ENCODE results near the gene ADAR.

ADAR gene

GRCh38 chr1:154608397-154609270, 648 bp upstream of the ADAR start:
- peak; percentile 23 for ATAC-seq (replicated peaks)
- Mint-ChIP-seq H3K9me3 (no peaks in the 10 kb centered on the region), H3K4me1 (ENCODE audit: low read depth in 2 of 2) (peaks cover 43 to 62% of the 10 kb centered on the region in 2 donors), H3K36me3 (ENCODE audit: insufficient read depth) (peaks cover 27% of the 10 kb centered on the region), H3K27ac (peak overlapping the region; percentile 86 to 92), H3K4me3 (peak overlapping the region; percentile 74 to 89), H3K27me3 (no peaks in the 10 kb centered on the region)
- peak; percentile 15 to 39 (median 27) for DNase-seq

GRCh38 chr1:154607106-154607608, 829 bp downstream of the ADAR start:
- H3K27ac Mint-ChIP-seq: peak overlapping the region; percentile 86 to 92
- H3K4me3 Mint-ChIP-seq: peak overlapping the region; percentile 74 to 89
- ATAC-seq (replicated peaks) (no peak), DNase-seq (no peak)
- H3K36me3 Mint-ChIP-seq (ENCODE audit: insufficient read depth): peaks cover 37% of the 10 kb centered on the region
- no peaks in the 10 kb centered on the region for H3K9me3 Mint-ChIP-seq
- peaks cover 46 to 72% of the 10 kb centered on the region in 2 donors for H3K4me1 Mint-ChIP-seq (ENCODE audit: low read depth in 2 of 2)
- no peaks in the 10 kb centered on the region for H3K27me3 Mint-ChIP-seq

- DNase-seq (no peak), ATAC-seq (replicated peaks) (no peak)
- Mint-ChIP-seq H3K36me3 (ENCODE audit: insufficient read depth) (peaks cover 51% of the 10 kb centered on the region), H3K4me1 (ENCODE audit: low read depth in 2 of 2) (peaks cover 48 to 80% of the 10 kb centered on the region in 2 donors), H3K9me3 (no peaks in the 10 kb centered on the region), H3K27me3 (no peaks in the 10 kb centered on the region), H3K4me3 (peak overlapping the region; percentile 37 to 74), H3K27ac (peak overlapping the region; percentile 23 to 92)
These were observed 2.5 kb downstream of the ADAR start for GRCh38 chr1:154605534-154605933.

- DNase-seq (no peak), ATAC-seq (replicated peaks) (no peak)
- H3K4me3 Mint-ChIP-seq: peak overlapping the region in 1 of 2 donors; percentile 37
- H3K4me1 Mint-ChIP-seq (ENCODE audit: low read depth in 2 of 2): peaks cover 46 to 84% of the 10 kb centered on the region in 2 donors
- peaks cover 61% of the 10 kb centered on the region for H3K36me3 Mint-ChIP-seq (ENCODE audit: insufficient read depth)
- no peaks in the 10 kb centered on the region for H3K27me3 Mint-ChIP-seq
- H3K27ac Mint-ChIP-seq: peak overlapping the region; percentile 66 to 92
- no peaks in the 10 kb centered on the region for H3K9me3 Mint-ChIP-seq
These were observed 4.7 kb downstream of the ADAR start for GRCh38 chr1:154603317-154603716.

GRCh38 chr1:154599658-154600057, 8.3 kb downstream of the ADAR start:
- ATAC-seq (replicated peaks) (no peak), DNase-seq (no peak)
- Mint-ChIP-seq H3K27ac (peak overlapping the region; percentile 66 to 82), H3K9me3 (no peaks in the 10 kb centered on the region), H3K4me3 (peak overlapping the region in 1 of 2 donors; percentile 42), H3K4me1 (ENCODE audit: low read depth in 2 of 2) (peaks cover 29 to 66% of the 10 kb centered on the region in 2 donors), H3K36me3 (ENCODE audit: insufficient read depth) (peaks cover 80% of the 10 kb centered on the region), H3K27me3 (no peaks in the 10 kb centered on the region)

- Mint-ChIP-seq H3K9me3 (no peaks in the 10 kb centered on the region), H3K27me3 (no peaks in the 10 kb centered on the region), H3K4me3 (no peak overlapping the region), H3K27ac (peak overlapping the region; percentile 66 to 82), H3K36me3 (ENCODE audit: insufficient read depth) (peaks cover 84% of the 10 kb centered on the region), H3K4me1 (ENCODE audit: low read depth in 2 of 2) (peaks cover 23 to 60% of the 10 kb centered on the region in 2 donors)
- DNase-seq: no peak
- ATAC-seq (replicated peaks): no peak
These were observed 8.9 kb downstream of the ADAR start for GRCh38 chr1:154598871-154599635.

- Mint-ChIP-seq H3K27me3 (no peaks in the 10 kb centered on the region), H3K36me3 (ENCODE audit: insufficient read depth) (peaks cover 92% of the 10 kb centered on the region), H3K9me3 (no peaks in the 10 kb centered on the region), H3K4me3 (no peak overlapping the region), H3K27ac (no peak overlapping the region), H3K4me1 (ENCODE audit: low read depth in 2 of 2) (peaks cover 12 to 32% of the 10 kb centered on the region in 2 donors)
- ATAC-seq (replicated peaks) (no peak), DNase-seq (no peak)
These were observed 12.4 kb downstream of the ADAR start for GRCh38 chr1:154595621-154596020.

- no peak overlapping the region for H3K27ac Mint-ChIP-seq
- DNase-seq (no peak), ATAC-seq (replicated peaks) (no peak)
- H3K36me3 Mint-ChIP-seq (ENCODE audit: insufficient read depth): peaks cover 92% of the 10 kb centered on the region
- peaks cover 5 to 24% of the 10 kb centered on the region in 2 donors for H3K4me1 Mint-ChIP-seq (ENCODE audit: low read depth in 2 of 2)
- no peak overlapping the region for H3K4me3 Mint-ChIP-seq
- no peaks in the 10 kb centered on the region for H3K9me3 Mint-ChIP-seq
- no peaks in the 10 kb centered on the region for H3K27me3 Mint-ChIP-seq
These were observed 13.2 kb downstream of the ADAR start for GRCh38 chr1:154594811-154595210.

GRCh38 chr1:154593390-154593789, 14.6 kb downstream of the ADAR start:
- Mint-ChIP-seq H3K36me3 (ENCODE audit: insufficient read depth) (peaks cover 98% of the 10 kb centered on the region), H3K27me3 (no peaks in the 10 kb centered on the region), H3K4me3 (no peak overlapping the region), H3K27ac (no peak overlapping the region), H3K4me1 (ENCODE audit: low read depth in 2 of 2) (peaks cover 2 to 14% of the 10 kb centered on the region in 2 donors), H3K9me3 (no peaks in the 10 kb centered on the region)
- no peak for DNase-seq
- ATAC-seq (replicated peaks): no peak

- no peak overlapping the region for H3K4me3 Mint-ChIP-seq
- H3K27me3 Mint-ChIP-seq: no peaks in the 10 kb centered on the region
- peak overlapping the region in 1 of 2 donors; percentile 64 for H3K27ac Mint-ChIP-seq
- no peak for DNase-seq
- no peaks in the 10 kb centered on the region for H3K9me3 Mint-ChIP-seq
- H3K4me1 Mint-ChIP-seq (ENCODE audit: low read depth in 2 of 2): peaks cover 0 to 7% of the 10 kb centered on the region in 2 donors
- H3K36me3 Mint-ChIP-seq (ENCODE audit: insufficient read depth): peaks cover 98% of the 10 kb centered on the region
- no peak for ATAC-seq (replicated peaks)
These were observed 16.8 kb downstream of the ADAR start for GRCh38 chr1:154591206-154591605.

- ATAC-seq (replicated peaks) (no peak), DNase-seq (no peak)
- Mint-ChIP-seq H3K4me3 (no peak overlapping the region), H3K9me3 (no peaks in the 10 kb centered on the region), H3K27ac (peak overlapping the region in 1 of 2 donors; percentile 64), H3K27me3 (no peaks in the 10 kb centered on the region), H3K4me1 (ENCODE audit: low read depth in 2 of 2) (peaks cover 0 to 7% of the 10 kb centered on the region in 2 donors), H3K36me3 (ENCODE audit: insufficient read depth) (peaks cover 98% of the 10 kb centered on the region)
These were observed 17.2 kb downstream of the ADAR start for GRCh38 chr1:154590756-154591155.

GRCh38 chr1:154589780-154590179, 18.2 kb downstream of the ADAR start:
- peak overlapping the region in 1 of 2 donors; percentile 80 for H3K27ac Mint-ChIP-seq
- ATAC-seq (replicated peaks): no peak
- H3K4me1 Mint-ChIP-seq (ENCODE audit: low read depth in 2 of 2): peaks cover 0 to 10% of the 10 kb centered on the region in 2 donors
- DNase-seq: no peak
- H3K27me3 Mint-ChIP-seq: no peaks in the 10 kb centered on the region
- H3K4me3 Mint-ChIP-seq: no peak overlapping the region
- H3K9me3 Mint-ChIP-seq: no peaks in the 10 kb centered on the region
- peaks cover 99% of the 10 kb centered on the region for H3K36me3 Mint-ChIP-seq (ENCODE audit: insufficient read depth)

GRCh38 chr1:154586641-154587040, 21.3 kb downstream of the ADAR start:
- Mint-ChIP-seq H3K4me3 (no peak overlapping the region), H3K9me3 (no peaks in the 10 kb centered on the region), H3K36me3 (ENCODE audit: insufficient read depth) (peaks cover 96% of the 10 kb centered on the region), H3K4me1 (ENCODE audit: low read depth in 2 of 2) (peaks cover 2 to 6% of the 10 kb centered on the region in 2 donors), H3K27me3 (no peaks in the 10 kb centered on the region), H3K27ac (peak overlapping the region in 1 of 2 donors; percentile 56)
- DNase-seq (no peak), ATAC-seq (replicated peaks) (no peak)
